ENCODE data around the gene MUC15.

GRCh38 chr11:26569646-26570045 is 2.4 kb downstream of the MUC15 start:
- no peak for TF ChIP-seq CTCF (IDR thresholded peaks at IDR 0.05)
- no peak for TF ChIP-seq POLR2A (IDR thresholded peaks at IDR 0.05)
